Ascending aorta (tissue), 2 donors: ENCODE results near the gene KCNQ2. TPM values are rescaled to one million over a fixed set of nuclear protein-coding genes. Genes with fewer than 3 reads are reported as not detected.

Experiments
- DNase-seq, 2 donors: peaks; one replicate each; pipeline ENCODE4 v3.0.0-alpha.2; 2019; ENCODE audit warnings: low spot score in 2 of 2
- H3K27ac ChIP-seq, 2 donors: fragments of 200-600 bp; sonication (generic); one replicate each; pipeline ENCODE4 v1.5.1; 2016 to 2017; ENCODE audit warnings: mild to moderate bottlenecking in 1 of 2
- H3K27me3 ChIP-seq: fragments of 200-600 bp; sonication (generic); one replicate; pipeline ENCODE4 v1.5.1; 2017
- H3K36me3 ChIP-seq, 2 donors: fragments of 200-600 bp; sonication (generic); one replicate each; pipeline ENCODE4 v1.5.1; 2016
- H3K4me1 ChIP-seq, 2 donors: fragments of 200-600 bp; sonication (generic); one replicate each; pipeline ENCODE4 v1.5.1; 2016 to 2017; ENCODE audit warnings: mild to moderate bottlenecking in 1 of 2
- H3K4me3 ChIP-seq, 2 donors: fragments of 200-600 bp; sonication (generic); one replicate each; pipeline ENCODE4 v1.5.1; 2016 to 2017; ENCODE audit warnings: mild to moderate bottlenecking in 1 of 2
- H3K9me3 ChIP-seq, 2 donors: fragments of 200-600 bp; sonication (generic); one replicate each; pipeline ENCODE4 v1.5.1; 2016
- intact Hi-C: fragments of 100-400 bp; cut with DNase I; formaldehyde crosslinking; loops from one replicate; pipeline ENCODE4 v1.15.1; 2023
- total RNA-seq: library from RNA; depleted of rRNA; stranded (reverse); fragments of >200 nt; gene quantifications from one replicate; pipeline ENCODE4 v1.1.0, GENCODE V29; 2016
- TF ChIP-seq, protein P1 (sequence below), 3 experiments: fragments of 200-600 bp in 2 of 3; fragments of 450-650 bp in 1 of 3; sonication (generic) in 2 of 3; IDR thresholded peaks; one replicate each; pipeline ENCODE4 v1.5.1; 2016 to 2019; ENCODE audit warnings: antibody characterized with exemption in 3 of 3, mild to moderate bottlenecking in 1 of 3, moderate library complexity in 1 of 3

Gene KCNQ2
- total RNA-seq, 1 donor from 2014 or later, result not detected

DNA sequence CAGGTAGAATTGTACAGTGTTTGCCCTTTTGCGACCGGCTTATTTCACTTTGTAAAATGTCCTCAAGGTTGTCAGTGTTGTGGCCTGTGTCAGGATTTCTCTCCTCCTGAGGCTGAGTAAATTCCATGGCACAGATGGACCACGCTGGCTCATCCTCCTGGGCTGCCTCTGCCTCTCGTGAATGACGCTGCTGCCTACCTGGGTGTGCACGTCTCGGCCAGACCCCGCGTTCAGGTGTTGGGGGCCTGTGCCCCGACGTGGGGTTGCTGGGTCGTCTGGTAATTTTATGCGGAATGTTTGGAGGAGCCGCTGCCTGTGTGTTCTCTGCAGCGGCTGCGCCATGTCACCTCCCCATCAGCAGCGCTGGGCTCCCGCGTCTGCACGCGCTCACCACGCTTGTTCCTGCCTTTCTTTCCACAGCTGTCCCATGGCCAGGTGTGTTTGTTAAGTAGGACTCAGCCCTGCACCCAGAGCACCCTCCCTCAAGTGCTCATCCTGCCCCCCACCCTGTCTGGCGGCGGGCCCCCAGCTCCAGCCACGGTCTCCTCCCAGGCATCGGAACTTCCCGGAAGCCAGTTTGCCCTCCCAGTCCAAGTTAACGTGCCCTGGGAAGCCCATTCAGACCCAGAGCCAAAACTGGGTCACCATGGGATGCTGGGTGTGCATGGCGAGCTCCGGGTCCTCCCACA is 75.2 kb downstream of the KCNQ2 start:
- DNase-seq, result no peak
- Histone ChIP-seq H3K27ac (no peak overlapping the region), H3K36me3 (no peaks in the 10 kb centered on the region), H3K27me3 (no peaks in the 10 kb centered on the region), H3K9me3 (no peaks in the 10 kb centered on the region), H3K4me1 (no peaks in the 10 kb centered on the region), H3K4me3 (no peak overlapping the region)
- intact Hi-C loops, result no loop called here
- TF ChIP-seq, protein P1, sequence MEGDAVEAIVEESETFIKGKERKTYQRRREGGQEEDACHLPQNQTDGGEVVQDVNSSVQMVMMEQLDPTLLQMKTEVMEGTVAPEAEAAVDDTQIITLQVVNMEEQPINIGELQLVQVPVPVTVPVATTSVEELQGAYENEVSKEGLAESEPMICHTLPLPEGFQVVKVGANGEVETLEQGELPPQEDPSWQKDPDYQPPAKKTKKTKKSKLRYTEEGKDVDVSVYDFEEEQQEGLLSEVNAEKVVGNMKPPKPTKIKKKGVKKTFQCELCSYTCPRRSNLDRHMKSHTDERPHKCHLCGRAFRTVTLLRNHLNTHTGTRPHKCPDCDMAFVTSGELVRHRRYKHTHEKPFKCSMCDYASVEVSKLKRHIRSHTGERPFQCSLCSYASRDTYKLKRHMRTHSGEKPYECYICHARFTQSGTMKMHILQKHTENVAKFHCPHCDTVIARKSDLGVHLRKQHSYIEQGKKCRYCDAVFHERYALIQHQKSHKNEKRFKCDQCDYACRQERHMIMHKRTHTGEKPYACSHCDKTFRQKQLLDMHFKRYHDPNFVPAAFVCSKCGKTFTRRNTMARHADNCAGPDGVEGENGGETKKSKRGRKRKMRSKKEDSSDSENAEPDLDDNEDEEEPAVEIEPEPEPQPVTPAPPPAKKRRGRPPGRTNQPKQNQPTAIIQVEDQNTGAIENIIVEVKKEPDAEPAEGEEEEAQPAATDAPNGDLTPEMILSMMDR (IDR thresholded peaks at IDR 0.05), result no peak

DNA sequence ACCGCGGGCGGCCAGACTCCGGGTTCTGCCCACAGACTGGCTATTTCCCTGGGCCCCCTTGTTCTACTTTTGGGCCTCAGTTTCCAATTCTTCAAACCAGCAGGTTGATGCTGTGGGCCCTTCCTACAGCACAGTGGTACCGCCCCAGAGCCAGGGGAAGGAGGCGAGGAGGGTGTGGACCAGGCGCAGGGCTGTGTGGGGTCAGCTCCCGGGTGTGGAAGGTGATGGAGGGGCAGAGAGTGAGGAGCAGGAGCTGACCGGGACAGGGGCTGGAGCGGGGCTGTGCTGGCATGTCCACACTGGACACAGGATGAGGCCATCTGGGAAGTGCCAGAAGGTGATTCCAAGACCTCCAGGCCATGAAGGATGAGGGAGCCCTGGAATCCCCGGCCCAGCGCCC is 76.2 kb downstream of the KCNQ2 start:
- DNase-seq, result no peak
- H3K27me3 ChIP-seq, result no peaks in the 10 kb centered on the region

DNA sequence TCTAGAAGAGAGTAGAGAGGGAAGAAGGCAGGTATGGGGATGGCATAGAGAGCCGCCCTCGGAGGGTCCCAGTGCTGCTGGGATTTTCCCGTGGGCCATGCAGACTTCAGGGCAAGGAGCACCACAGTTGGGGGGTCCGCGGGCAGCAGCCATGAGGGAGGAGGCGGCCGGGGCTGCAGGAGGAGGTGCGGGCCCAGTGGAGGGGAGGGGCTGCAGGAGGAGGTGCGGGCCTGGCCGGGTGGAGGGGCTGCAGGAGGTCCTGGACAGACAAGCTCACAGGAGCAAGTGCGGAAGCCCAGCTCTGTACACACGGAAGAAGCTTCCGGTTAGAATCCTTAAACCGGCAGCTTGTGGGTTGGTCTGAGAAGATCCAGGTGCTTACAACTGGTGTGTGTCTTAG is 76.7 kb downstream of the KCNQ2 start:
- no peak overlapping the region for H3K27ac ChIP-seq
- no peak overlapping the region for H3K4me3 ChIP-seq
- TF ChIP-seq, protein P1 (IDR thresholded peaks at IDR 0.05), result no peak
- H3K36me3 ChIP-seq, result no peaks in the 10 kb centered on the region
- no peaks in the 10 kb centered on the region for H3K27me3 ChIP-seq
- intact Hi-C loops, result no loop called here
- DNase-seq, result no peak
- no peaks in the 10 kb centered on the region for H3K4me1 ChIP-seq
- peaks cover 0 to 3% of the 10 kb centered on the region in 2 donors for H3K9me3 ChIP-seq

More for the DNA sequence above, 76.2 kb downstream of the KCNQ2 start:
- H3K36me3 ChIP-seq, result no peaks in the 10 kb centered on the region
- H3K27ac ChIP-seq, result no peak overlapping the region
- H3K4me3 ChIP-seq, result no peak overlapping the region
- no peaks in the 10 kb centered on the region for H3K9me3 ChIP-seq
- TF ChIP-seq, protein P1 (IDR thresholded peaks at IDR 0.05), result no peak
- no peaks in the 10 kb centered on the region for H3K4me1 ChIP-seq
- intact Hi-C loops, result no loop called here

DNA sequence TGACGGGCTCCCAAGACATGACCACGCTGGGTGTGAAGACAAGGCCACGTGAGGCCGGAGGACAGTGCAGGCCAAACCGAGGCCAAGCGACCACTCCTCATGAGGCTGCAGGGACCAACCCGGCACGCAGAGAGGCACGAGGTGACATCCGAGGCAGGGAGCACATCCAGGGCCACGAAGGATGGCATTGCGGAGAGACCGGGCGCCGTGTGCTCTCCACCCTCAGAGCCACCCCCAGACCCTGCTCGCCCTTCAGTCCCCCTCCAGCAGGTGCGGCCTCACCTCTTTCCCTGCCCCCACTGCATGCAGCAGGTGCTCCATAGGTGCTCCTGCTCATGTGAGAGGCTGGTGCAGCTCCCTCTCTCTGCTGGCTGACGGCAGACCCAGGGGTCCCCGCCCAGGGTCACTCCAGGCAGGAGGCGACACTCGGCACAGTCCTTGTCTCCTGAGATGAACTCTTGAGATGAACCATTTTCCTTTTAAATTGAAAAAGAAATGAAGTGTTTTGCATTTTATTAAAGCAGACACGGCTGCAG is 77.5 kb downstream of the KCNQ2 start:
- H3K27me3 ChIP-seq, result no peaks in the 10 kb centered on the region
- intact Hi-C loops, result no loop called here
- no peak overlapping the region for H3K27ac ChIP-seq
- no peaks in the 10 kb centered on the region for H3K36me3 ChIP-seq
- H3K4me1 ChIP-seq, result no peaks in the 10 kb centered on the region
- TF ChIP-seq, protein P1 (IDR thresholded peaks at IDR 0.05), result no peak
- no peak overlapping the region for H3K4me3 ChIP-seq
- no peak for DNase-seq
- H3K9me3 ChIP-seq, result peaks cover 0 to 5% of the 10 kb centered on the region in 2 donors

DNA sequence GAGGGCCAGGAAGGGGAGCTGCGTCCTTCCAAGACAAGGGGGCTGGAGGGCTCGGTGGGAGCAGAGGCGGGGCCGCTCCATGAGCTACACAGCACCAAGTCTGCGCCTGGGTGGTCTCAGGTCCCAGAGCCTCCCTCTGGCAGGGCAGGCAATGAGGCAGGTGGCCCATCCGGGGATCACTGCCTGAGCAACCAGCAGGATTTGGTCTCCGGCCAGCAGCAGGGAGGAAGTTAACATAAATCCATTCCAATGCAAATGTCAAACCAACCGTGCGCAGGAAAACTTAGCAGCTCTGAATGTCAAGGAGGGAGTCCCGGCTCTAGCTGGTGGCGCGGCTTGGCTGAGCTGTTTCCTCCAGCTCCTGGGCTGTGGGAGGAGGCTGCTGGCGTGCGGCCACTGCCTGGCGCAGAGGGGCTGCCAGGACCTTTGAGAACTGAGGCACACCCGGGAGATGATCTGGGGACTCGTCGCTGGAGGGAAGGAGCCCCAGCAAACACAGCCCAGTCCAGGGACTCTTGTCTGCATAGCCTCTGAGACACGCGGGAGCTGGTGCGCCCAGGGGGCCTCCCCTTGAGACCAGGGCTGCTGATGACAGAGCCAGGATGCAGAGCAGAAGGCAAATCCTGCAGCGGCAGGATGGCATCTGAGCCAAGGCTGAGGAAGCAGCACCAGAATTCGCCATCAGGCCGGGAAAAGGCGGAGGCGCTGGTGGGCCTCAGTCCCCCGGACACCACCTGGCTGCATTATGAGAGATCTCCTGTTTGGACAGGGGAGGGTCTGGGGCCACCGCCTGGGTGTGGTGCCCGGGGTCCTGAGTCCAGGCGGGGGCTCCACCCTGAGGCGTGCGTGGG is 78.2 kb downstream of the KCNQ2 start:
- no peaks in the 10 kb centered on the region for H3K36me3 ChIP-seq
- intact Hi-C loops, result no loop called here
- TF ChIP-seq, protein P1 (IDR thresholded peaks at IDR 0.05), result no peak
- peaks cover 0 to 5% of the 10 kb centered on the region in 2 donors for H3K9me3 ChIP-seq
- H3K27me3 ChIP-seq, result no peaks in the 10 kb centered on the region
- no peak for DNase-seq
- H3K4me1 ChIP-seq, result no peaks in the 10 kb centered on the region
- no peak overlapping the region for H3K4me3 ChIP-seq
- H3K27ac ChIP-seq, result no peak overlapping the region
